ENCODE results near the gene PTGDR.

The PTGDR gene

DNA sequence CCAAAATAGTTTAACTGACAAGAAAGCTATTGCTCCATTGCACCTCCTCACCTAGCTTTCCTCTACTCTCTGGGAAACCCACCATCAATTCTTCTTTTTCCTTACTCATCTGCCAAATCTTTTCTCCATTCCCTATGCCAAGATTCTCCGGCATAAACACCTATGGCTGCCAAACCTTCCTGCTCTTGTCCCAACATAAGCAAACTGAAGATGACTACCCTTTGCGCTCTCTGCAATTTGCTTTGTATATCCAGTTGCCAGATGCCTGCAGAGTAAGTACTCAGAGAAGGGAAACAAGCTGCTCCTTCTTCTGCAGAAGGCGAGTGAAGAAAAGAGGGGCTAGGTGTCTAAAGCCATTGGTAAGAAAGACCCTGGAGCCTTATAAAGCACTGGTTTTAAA is 58.1 kb downstream of the PTGDR start:
- POLR2A ChIA-PET, result no interaction called here
- no peak overlapping the region for H3K4me3 ChIP-seq (ENCODE audit: low read depth, low read length)
- CTCF ChIA-PET, result interaction anchor here (1.2 to 1.5 kb wide), 2 partner anchors 8 to 26 kb away, joined by 3 to 4 read pairs; no protein-coding TSS in a partner anchor
- TF ChIP-seq, protein P1, sequence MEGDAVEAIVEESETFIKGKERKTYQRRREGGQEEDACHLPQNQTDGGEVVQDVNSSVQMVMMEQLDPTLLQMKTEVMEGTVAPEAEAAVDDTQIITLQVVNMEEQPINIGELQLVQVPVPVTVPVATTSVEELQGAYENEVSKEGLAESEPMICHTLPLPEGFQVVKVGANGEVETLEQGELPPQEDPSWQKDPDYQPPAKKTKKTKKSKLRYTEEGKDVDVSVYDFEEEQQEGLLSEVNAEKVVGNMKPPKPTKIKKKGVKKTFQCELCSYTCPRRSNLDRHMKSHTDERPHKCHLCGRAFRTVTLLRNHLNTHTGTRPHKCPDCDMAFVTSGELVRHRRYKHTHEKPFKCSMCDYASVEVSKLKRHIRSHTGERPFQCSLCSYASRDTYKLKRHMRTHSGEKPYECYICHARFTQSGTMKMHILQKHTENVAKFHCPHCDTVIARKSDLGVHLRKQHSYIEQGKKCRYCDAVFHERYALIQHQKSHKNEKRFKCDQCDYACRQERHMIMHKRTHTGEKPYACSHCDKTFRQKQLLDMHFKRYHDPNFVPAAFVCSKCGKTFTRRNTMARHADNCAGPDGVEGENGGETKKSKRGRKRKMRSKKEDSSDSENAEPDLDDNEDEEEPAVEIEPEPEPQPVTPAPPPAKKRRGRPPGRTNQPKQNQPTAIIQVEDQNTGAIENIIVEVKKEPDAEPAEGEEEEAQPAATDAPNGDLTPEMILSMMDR (IDR thresholded peaks at IDR 0.05; ENCODE audit: insufficient read depth, low read length, missing control alignments), result no peak
- DNase-seq (ENCODE audit: low read depth, low spot score), result no peak
